D721Med (cell line): ENCODE data around the gene F2RL3.

Source experiments
- DNase-seq: peaks from one replicate; pipeline ENCODE4 v3.0.0; 2011; ENCODE audit warnings: low spot score; ENCODE audit not compliant: insufficient read length
- FAIRE-seq: peaks from 2 replicates; lab custom pipeline; 2011; peaks lifted over from hg19 to GRCh38; lab: Jason Lieb, UNC
- CTCF ChIP-seq: IDR thresholded peaks from 2 replicates; pipeline ENCODE4 v1.5.1; 2012; ENCODE audit warnings: mild to moderate bottlenecking, control low read depth; ENCODE audit not compliant: insufficient read depth; ENCODE audit errors: missing control alignments

F2RL3 gene

GRCh38 chr19:16920816-16921529 is 32.2 kb downstream of the F2RL3 start:
- no peak for DNase-seq
- TF ChIP-seq CTCF: no peak
- no peak for FAIRE-seq

- FAIRE-seq: no peak
Observed at GRCh38 chr19:16921766-16922591, 33.2 kb downstream of the F2RL3 start.

GRCh38 chr19:16922592-16922934 is 33.8 kb downstream of the F2RL3 start:
- DNase-seq (no peak), FAIRE-seq (no peak)
- no peak for TF ChIP-seq CTCF

More at GRCh38 chr19:16921766-16922591, 33.2 kb downstream of the F2RL3 start:
- DNase-seq: no peak
- TF ChIP-seq CTCF: no peak

- DNase-seq (no peak), FAIRE-seq (no peak)
- no peak for TF ChIP-seq CTCF
Observed at GRCh38 chr19:16922949-16923348, 34.1 kb downstream of the F2RL3 start.

- DNase-seq (no peak), FAIRE-seq (no peak)
- TF ChIP-seq CTCF: no peak
Observed at GRCh38 chr19:16927883-16928282, 39.1 kb downstream of the F2RL3 start.

GRCh38 chr19:16928351-16928750 is 39.6 kb downstream of the F2RL3 start:
- DNase-seq (no peak), FAIRE-seq (no peak)
- no peak for TF ChIP-seq CTCF

GRCh38 chr19:16928916-16929315 is 40.1 kb downstream of the F2RL3 start:
- FAIRE-seq (no peak), DNase-seq (no peak)
- TF ChIP-seq CTCF: no peak
